GM12872 (cell line): ENCODE data around the gene C8G.

Experiments
- TF ChIP-seq, protein P1 (sequence below): IDR thresholded peaks from 3 replicates; pipeline ENCODE4 v1.5.1; 2011; ENCODE audit warnings: low read depth, mild to moderate bottlenecking, low read length, moderate library complexity; ENCODE audit not compliant: insufficient read depth

The C8G gene

GRCh38 chr9:136994180-136994887 lies 49.3 kb downstream of the C8G start:
- TF ChIP-seq, protein P1, sequence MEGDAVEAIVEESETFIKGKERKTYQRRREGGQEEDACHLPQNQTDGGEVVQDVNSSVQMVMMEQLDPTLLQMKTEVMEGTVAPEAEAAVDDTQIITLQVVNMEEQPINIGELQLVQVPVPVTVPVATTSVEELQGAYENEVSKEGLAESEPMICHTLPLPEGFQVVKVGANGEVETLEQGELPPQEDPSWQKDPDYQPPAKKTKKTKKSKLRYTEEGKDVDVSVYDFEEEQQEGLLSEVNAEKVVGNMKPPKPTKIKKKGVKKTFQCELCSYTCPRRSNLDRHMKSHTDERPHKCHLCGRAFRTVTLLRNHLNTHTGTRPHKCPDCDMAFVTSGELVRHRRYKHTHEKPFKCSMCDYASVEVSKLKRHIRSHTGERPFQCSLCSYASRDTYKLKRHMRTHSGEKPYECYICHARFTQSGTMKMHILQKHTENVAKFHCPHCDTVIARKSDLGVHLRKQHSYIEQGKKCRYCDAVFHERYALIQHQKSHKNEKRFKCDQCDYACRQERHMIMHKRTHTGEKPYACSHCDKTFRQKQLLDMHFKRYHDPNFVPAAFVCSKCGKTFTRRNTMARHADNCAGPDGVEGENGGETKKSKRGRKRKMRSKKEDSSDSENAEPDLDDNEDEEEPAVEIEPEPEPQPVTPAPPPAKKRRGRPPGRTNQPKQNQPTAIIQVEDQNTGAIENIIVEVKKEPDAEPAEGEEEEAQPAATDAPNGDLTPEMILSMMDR: no peak

- TF ChIP-seq, protein P1: no peak
Observed at GRCh38 chr9:136994888-136995230, 49.8 kb downstream of the C8G start.

DNA sequence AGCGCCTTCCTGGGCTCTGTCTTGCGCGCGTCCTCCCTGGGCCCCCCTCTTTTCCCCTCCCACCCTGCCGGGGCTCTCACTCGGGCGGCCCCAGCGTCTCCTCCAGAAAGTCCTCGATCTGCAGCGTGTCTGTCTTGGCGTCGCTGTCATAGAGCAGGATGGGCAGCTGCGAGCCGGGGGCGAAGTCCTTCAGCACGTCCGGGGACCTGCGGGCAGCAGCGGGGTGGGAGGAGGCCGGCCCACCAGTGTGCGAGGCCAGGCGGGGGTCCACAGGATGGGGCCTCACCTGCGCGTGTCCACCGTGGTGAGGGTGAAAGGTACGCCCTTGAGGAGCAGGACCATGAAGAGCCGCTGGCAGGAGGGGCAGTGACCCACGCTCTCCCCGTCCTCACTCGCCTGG lies 50.3 kb downstream of the C8G start:
- TF ChIP-seq, protein P1: no peak

- TF ChIP-seq, protein P1: no peak
Observed at GRCh38 chr9:136995772-136996311, 50.8 kb downstream of the C8G start.
